ENCODE measurements around the gene CAPS.
A peak's percentile ranks its signal among the peaks of the same experiment; 100 is the strongest.

CAPS gene

GRCh38 chr19:5891938-5892771, 21.9 kb upstream of the CAPS start:
- TF ChIP-seq POLR2AphosphoS5 (IDR thresholded peaks at IDR 0.05; ENCODE audit: low read depth) (peak; percentile 31), CTCF (IDR thresholded peaks at IDR 0.05; ENCODE audit: insufficient read depth, low read length) (peak; percentile 26), SPI1 (IDR thresholded peaks at IDR 0.05; ENCODE audit: borderline replicate concordance, low read depth) (no peak)
- Histone ChIP-seq H3K27me3 (ENCODE audit: insufficient read depth, poor library complexity, severe bottlenecking) (peaks cover 10% of the 10 kb centered on the region), H3K27ac (replicated peaks) (no peak overlapping the region), H3K4me3 (replicated peaks; ENCODE audit: insufficient read depth, low read length) (no peak overlapping the region)
- DNase-seq (ENCODE audit: low read depth in 1 of 2, low spot score in 1 of 2): peak in 1 of 2 experiments; percentile 16

- no peak for DNase-seq (ENCODE audit: low read depth in 1 of 2, low spot score in 1 of 2)
- TF ChIP-seq CTCF (IDR thresholded peaks at IDR 0.05; ENCODE audit: insufficient read depth, low read length): no peak
- no peak for TF ChIP-seq SPI1 (IDR thresholded peaks at IDR 0.05; ENCODE audit: borderline replicate concordance, low read depth)
- TF ChIP-seq REST (IDR thresholded peaks at IDR 0.05; ENCODE audit: insufficient replicate concordance, low read depth): no peak
- TF ChIP-seq POLR2AphosphoS5 (IDR thresholded peaks at IDR 0.05; ENCODE audit: low read depth): no peak
- TF ChIP-seq GABPA (IDR thresholded peaks at IDR 0.05; ENCODE audit: low read depth): no peak
- Histone ChIP-seq H3K27ac (replicated peaks) (no peak overlapping the region), H3K4me3 (replicated peaks; ENCODE audit: insufficient read depth, low read length) (no peak overlapping the region), H3K27me3 (ENCODE audit: insufficient read depth, poor library complexity, severe bottlenecking) (peaks cover 10% of the 10 kb centered on the region)
Measured at GRCh38 chr19:5892772-5893275, 21.2 kb upstream of the CAPS start.

- TF ChIP-seq GABPA (IDR thresholded peaks at IDR 0.05; ENCODE audit: low read depth) (no peak), POLR2AphosphoS5 (IDR thresholded peaks at IDR 0.05; ENCODE audit: low read depth) (0 out of 2 replicates have a peak, but pooled peaks have one; percentile 16)
- no peak overlapping the region for H3K27ac ChIP-seq (replicated peaks)
- H3K27me3 ChIP-seq (ENCODE audit: insufficient read depth, poor library complexity, severe bottlenecking): peaks cover 10% of the 10 kb centered on the region
- no peak overlapping the region for H3K4me3 ChIP-seq (replicated peaks; ENCODE audit: insufficient read depth, low read length)
- DNase-seq (ENCODE audit: low read depth in 1 of 2, low spot score in 1 of 2): no peak
Measured at GRCh38 chr19:5893296-5893903, 20.7 kb upstream of the CAPS start.

- Histone ChIP-seq H3K27me3 (ENCODE audit: insufficient read depth, poor library complexity, severe bottlenecking) (peaks cover 10% of the 10 kb centered on the region), H3K27ac (replicated peaks) (no peak overlapping the region), H3K4me3 (replicated peaks; ENCODE audit: insufficient read depth, low read length) (no peak overlapping the region)
- TF ChIP-seq SPI1 (IDR thresholded peaks at IDR 0.05; ENCODE audit: borderline replicate concordance, low read depth) (no peak), CTCF (IDR thresholded peaks at IDR 0.05; ENCODE audit: insufficient read depth, low read length) (no peak), GABPA (IDR thresholded peaks at IDR 0.05; ENCODE audit: low read depth) (no peak), REST (IDR thresholded peaks at IDR 0.05; ENCODE audit: insufficient replicate concordance, low read depth) (no peak), POLR2AphosphoS5 (IDR thresholded peaks at IDR 0.05; ENCODE audit: low read depth) (no peak)
- no peak for DNase-seq (ENCODE audit: low read depth in 1 of 2, low spot score in 1 of 2)
Measured at GRCh38 chr19:5893907-5894703, 19.9 kb upstream of the CAPS start.
